Kidney (tissue), 14 donors: ENCODE measurements around the gene PLEKHG3. TPM values are rescaled to one million over a fixed set of nuclear protein-coding genes. Genes with fewer than 3 reads are reported as not detected.

Experiments
- DNase-seq, 5 donors: peaks; one replicate each; pipeline ENCODE4 v3.0.0-alpha.2; 2013 to 2020
- FAIRE-seq: peaks from 2 replicates; lab custom pipeline; 2012; peaks lifted over from hg19 to GRCh38; lab: Jason Lieb, UNC
- H3K27ac ChIP-seq, 2 donors: one replicate each; pipeline ENCODE4 v1.7.0; 2013; ENCODE audit warnings: low read depth in 2 of 2, low read length in 2 of 2, inconsistent platforms in 1 of 2
- H3K27me3 ChIP-seq: one replicate; pipeline ENCODE4 v1.7.1; 2013; ENCODE audit warnings: low read length, inconsistent platforms; ENCODE audit not compliant: control insufficient read depth, insufficient read depth
- H3K36me3 ChIP-seq, 3 donors: one replicate each; pipeline versions ENCODE4 v1.7.0 to v1.7.1; 2013; ENCODE audit warnings: low read length in 3 of 3, control low read depth in 1 of 3, inconsistent platforms in 1 of 3; ENCODE audit not compliant: insufficient read depth in 3 of 3, control insufficient read depth in 2 of 3
- H3K4me1 ChIP-seq, 3 donors: one replicate each; pipeline versions ENCODE4 v1.7.0 to v1.7.1; 2013; ENCODE audit warnings: low read length in 3 of 3, inconsistent platforms in 1 of 3, low read depth in 1 of 3; ENCODE audit not compliant: control insufficient read depth in 2 of 3, insufficient read depth in 2 of 3
- H3K4me3 ChIP-seq, 3 donors: one replicate each; pipeline versions ENCODE4 v1.7.0 to v1.8.1; 2013; ENCODE audit warnings: low read length in 3 of 3, control low read depth in 1 of 3, inconsistent platforms in 1 of 3
- H3K9ac ChIP-seq, 3 donors: one replicate each; pipeline versions ENCODE4 v1.7.0 to v1.7.1; 2013; ENCODE audit warnings: low read length in 3 of 3, control low read depth in 1 of 3, inconsistent platforms in 1 of 3
- H3K9me3 ChIP-seq, 3 donors: one replicate each; pipeline versions ENCODE4 v1.7.0 to v1.7.1; 2013; ENCODE audit warnings: low read length in 3 of 3, control low read depth in 1 of 3, inconsistent platforms in 1 of 3; ENCODE audit not compliant: control insufficient read depth in 2 of 3, insufficient read depth in 1 of 3
- CTCF ChIP-seq: IDR thresholded peaks from 3 replicates; pipeline ENCODE4 v1.5.1; 2012; ENCODE audit warnings: mild to moderate bottlenecking, moderate library complexity, borderline replicate concordance; ENCODE audit not compliant: insufficient read depth; ENCODE audit errors: extremely low read depth
- intact Hi-C: fragments of 100-400 bp; cut with DNase I; formaldehyde crosslinking; loops from one replicate; pipeline ENCODE4 v1.11.1; 2022
- polyA plus RNA-seq: library from polyadenylated mRNA; stranded (reverse); fragments of 350-450 nt; fragmentation: Illumina TruSeq; extraction: RNeasy Lipid Tissue Mini Kit (QIAGEN cat#74804); gene quantifications from one replicate; pipeline ENCODE4 v1.2.3, GENCODE V29; 2014; ENCODE audit warnings: low read depth, low replicate concordance; ENCODE audit not compliant: insufficient read depth
- total RNA-seq: library from RNA; stranded (reverse); fragmentation: NEBNext Ultra II Directional; extraction: Animal tissue kit (Norgen Biotek cat#: 25700); gene quantifications from one replicate; pipeline ENCODE4 v1.2.1, GENCODE V29; 2021
- donor health status: control.
- donor health status: control.
- donor health status: control.
- donor health status: control.
- donor health status: control.
- donor health status: DM: yes; HTN: yes; CAD: no.
- donor health status: Normal renal cell carcinoma (clear cell type).

Gene PLEKHG3
- total and polyA plus RNA-seq, 2 donors from 2014 or later = 51.9 to 127 TPM

GRCh38 chr14:64741200-64741599, 37.0 kb downstream of the PLEKHG3 start:
- Histone ChIP-seq H3K27ac (no peak overlapping the region), H3K36me3 (peaks cover 5 to 55% (median 36%) of the 10 kb centered on the region in 3 donors), H3K4me1 (peaks cover 0 to 30% (median 27%) of the 10 kb centered on the region in 3 donors), H3K4me3 (no peak overlapping the region), H3K9me3 (no peaks in the 10 kb centered on the region), H3K9ac (no peak overlapping the region), H3K27me3 (no peaks in the 10 kb centered on the region)
- FAIRE-seq (no peak), DNase-seq (no peak)
- intact Hi-C loops = no loop called here
- no peak for TF ChIP-seq CTCF

DNA sequence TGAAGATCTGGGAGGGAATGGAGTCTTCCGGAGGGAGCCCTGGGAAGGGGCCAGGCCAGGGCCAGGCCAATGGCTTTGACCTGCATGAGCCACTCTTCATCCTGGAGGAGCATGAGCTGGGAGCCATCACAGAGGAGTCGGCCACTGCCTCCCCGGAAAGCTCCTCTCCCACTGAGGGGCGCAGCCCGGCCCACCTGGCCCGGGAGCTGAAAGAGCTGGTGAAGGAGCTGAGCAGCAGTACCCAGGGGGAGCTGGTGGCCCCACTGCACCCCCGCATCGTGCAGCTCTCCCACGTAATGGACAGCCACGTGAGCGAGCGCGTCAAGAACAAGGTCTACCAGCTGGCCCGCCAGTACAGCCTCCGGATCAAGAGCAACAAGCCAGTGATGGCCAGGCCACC, 37.7 kb downstream of the PLEKHG3 start:
- H3K4me3 ChIP-seq = no peak overlapping the region
- no peaks in the 10 kb centered on the region for H3K9me3 ChIP-seq
- TF ChIP-seq CTCF = no peak
- no peak for DNase-seq
- peaks cover 5 to 55% (median 36%) of the 10 kb centered on the region in 3 donors for H3K36me3 ChIP-seq
- FAIRE-seq = no peak
- H3K9ac ChIP-seq = no peak overlapping the region
- intact Hi-C loops = no loop called here
- peaks cover 0 to 32% (median 28%) of the 10 kb centered on the region in 3 donors for H3K4me1 ChIP-seq
- no peaks in the 10 kb centered on the region for H3K27me3 ChIP-seq
- no peak overlapping the region for H3K27ac ChIP-seq

GRCh38 chr14:64743061-64743460, 38.8 kb downstream of the PLEKHG3 start:
- Histone ChIP-seq H3K36me3 (peaks cover 10 to 59% (median 36%) of the 10 kb centered on the region in 3 donors), H3K27me3 (no peaks in the 10 kb centered on the region)
- FAIRE-seq = no peak

More at GRCh38 chr14:64743061-64743460, 38.8 kb downstream of the PLEKHG3 start:
- Histone ChIP-seq H3K9ac (no peak overlapping the region), H3K4me1 (peaks cover 0 to 30% (median 28%) of the 10 kb centered on the region in 3 donors), H3K27ac (no peak overlapping the region), H3K9me3 (no peaks in the 10 kb centered on the region), H3K4me3 (no peak overlapping the region)
- no peak for TF ChIP-seq CTCF
- intact Hi-C loops = no loop called here
- DNase-seq = no peak
